GM18526 (cell line): ENCODE measurements around the gene CKS1B.

Experiments used
- POLR2A ChIP-seq: IDR thresholded peaks from 3 replicates; pipeline ENCODE4 v1.6.1; 2011; ENCODE audit not compliant: insufficient read length; ENCODE audit errors: extremely low read depth

Gene CKS1B

DNA sequence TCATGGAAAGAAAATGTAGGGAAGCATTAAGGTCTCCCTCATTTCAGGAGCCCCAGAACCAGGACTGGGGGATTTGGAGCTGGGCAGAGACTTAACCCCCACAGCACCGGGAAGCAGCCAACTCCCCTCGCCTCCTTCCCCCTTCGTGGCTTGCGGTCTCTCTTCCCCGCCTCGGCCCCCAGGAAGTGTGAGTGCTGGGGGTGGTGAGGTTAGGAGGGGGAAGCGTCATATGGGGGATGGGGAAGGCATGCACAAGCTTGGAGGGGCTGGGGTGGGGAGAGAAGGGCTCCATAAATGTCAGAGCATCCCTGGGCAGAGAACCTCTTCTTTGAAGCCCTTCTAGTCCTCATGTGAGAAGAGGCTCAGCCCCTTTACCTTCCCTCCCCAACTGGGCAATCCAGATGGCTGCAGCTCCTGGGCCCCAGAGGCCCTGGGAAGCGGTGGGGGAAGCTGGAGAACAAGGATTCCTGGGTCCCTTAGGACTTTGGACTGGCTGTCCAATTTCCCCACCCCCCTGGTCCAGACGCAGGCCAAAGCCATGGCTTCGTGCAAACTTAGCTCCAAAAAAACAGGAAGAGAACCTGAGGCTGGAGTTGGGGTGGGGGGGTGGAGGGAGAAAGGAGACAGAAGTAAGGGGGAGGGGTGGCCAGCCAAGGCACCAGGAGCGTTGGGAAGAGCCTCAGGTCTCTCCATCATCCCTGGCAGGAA is 35.9 kb downstream of the CKS1B start:
- TF ChIP-seq POLR2A = no peak

DNA sequence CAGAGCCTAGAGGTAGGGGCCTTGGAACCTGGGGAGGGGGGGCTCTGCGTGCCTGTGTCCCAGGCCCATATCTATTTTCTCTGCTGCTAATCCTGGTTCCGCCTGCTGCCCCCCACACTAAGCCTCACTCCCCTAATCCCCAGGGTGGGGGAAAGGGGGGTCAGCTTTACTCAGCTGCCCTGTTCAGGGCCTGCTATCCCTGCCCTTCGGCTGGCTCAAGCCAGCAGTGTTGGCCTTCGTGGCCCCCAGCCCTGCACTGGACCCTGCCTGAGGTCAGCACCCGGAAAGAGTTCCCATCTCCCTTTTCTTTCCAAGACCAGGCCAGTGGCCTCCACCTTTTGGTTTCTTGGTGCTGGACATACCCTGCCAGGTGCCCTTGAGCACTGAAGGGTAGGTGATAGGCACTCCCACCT is 36.5 kb downstream of the CKS1B start:
- TF ChIP-seq POLR2A = no peak

DNA sequence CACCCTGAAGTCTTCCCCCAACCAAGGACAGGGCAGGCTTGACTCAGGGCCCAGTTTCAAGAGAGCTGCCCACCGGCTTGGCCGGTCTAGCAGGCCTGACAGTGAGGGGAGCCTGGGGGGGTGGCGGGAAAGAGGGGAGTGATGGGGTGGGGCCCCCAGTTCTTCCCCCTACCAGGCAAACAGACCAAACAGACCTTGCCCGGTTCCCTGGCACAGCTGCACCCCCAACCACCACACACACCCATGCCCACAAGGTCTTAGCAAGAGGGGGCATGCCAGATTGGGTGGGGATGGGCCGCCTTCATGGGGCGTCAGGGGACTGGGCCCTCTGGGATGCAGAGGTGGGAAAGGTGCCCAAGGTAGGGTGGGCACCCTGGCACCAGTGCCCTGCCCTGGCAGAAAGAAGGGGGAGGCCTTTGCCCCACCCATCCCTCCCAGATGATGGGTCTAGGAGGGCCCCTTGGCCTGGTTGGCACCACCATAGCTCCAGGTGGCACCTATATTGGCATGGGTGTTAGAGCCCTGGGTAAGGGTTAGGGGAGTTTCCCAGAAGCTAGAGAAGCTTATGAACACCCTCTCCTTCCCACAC is 37.0 kb downstream of the CKS1B start:
- no peak for TF ChIP-seq POLR2A

DNA sequence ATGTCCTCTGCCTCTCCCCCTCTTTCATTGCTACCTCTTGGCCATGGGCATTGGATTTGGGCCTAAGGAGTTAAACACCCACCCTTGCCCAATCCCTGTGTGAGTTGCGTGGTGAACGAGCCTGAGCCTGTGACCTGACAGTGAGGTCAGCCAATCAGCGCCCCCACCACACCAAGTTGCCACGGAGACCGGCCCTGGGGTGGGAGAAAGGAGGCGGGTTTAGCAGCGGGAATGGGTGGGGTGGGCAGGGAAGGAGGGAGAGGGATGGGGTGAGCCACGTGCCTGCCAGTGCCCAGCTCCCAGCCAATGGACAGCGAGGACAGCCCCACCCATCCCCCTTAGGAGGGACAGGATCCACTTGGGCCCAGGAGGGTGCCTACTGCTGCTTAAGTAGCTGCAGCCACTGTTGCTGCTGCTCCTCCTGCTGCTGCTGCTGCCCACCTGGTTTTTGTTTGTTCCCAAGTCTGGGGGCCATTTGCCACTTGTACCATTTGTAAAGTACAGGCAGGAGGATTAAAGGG is 37.6 kb downstream of the CKS1B start:
- no peak for TF ChIP-seq POLR2A

DNA sequence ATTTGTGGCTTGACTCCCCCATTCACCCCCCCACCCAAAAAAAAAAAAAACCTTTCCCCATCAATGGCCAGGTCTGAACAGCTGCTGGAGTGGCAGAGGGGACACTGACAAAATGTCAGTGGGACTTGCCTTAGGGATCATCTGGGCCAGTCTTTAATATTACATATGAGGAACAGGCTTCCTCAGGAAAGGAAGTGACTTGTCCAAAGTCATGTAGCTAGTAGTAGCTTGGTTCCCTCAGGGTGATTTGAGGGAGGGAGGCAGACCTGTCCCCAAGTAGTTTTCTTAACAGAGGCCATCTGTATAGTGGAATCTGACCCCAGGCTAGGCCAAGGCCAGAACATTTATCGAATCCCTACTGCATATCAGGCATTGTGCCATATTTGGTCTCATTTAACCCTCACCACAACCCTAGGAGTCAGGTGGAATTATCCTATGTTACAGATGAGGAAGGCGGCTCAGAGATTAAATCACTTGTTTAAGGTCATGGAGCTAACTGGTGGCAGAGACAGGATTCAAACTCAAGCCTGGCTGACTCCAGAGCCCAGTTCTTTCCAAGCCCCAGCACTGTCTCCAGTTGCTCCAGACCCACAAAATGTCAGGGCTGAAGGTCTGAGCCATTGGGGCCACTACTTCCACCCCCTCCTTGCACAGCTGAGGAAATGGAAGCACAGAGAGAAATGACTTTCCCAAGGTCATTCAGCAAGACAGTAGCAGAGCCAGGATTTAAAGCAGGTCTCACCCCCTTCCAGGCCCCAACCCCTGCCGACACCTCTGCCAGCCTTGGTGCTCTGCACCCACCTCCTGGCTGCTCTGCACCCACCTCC is 38.5 kb downstream of the CKS1B start:
- TF ChIP-seq POLR2A = no peak

DNA sequence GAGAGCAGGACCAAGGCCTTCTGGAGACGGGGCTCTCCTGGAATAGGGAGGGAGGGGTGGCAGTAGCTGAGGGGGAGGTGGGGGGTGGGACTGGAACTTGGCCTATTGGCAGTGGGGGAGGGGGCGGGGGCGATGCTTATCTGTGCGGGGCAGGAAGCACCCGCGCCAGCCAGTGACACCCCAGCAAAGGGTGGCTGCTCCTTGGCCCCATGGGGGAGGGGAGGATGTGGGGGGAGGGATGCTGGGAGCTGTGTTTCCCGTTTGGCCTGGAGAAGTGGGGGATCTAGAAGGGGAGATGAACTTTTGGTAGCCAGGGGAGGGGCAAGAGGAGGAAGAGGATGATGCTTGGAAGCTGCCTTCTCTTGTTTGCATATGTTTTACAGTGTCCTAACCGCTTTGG is 39.2 kb downstream of the CKS1B start:
- TF ChIP-seq POLR2A = no peak

DNA sequence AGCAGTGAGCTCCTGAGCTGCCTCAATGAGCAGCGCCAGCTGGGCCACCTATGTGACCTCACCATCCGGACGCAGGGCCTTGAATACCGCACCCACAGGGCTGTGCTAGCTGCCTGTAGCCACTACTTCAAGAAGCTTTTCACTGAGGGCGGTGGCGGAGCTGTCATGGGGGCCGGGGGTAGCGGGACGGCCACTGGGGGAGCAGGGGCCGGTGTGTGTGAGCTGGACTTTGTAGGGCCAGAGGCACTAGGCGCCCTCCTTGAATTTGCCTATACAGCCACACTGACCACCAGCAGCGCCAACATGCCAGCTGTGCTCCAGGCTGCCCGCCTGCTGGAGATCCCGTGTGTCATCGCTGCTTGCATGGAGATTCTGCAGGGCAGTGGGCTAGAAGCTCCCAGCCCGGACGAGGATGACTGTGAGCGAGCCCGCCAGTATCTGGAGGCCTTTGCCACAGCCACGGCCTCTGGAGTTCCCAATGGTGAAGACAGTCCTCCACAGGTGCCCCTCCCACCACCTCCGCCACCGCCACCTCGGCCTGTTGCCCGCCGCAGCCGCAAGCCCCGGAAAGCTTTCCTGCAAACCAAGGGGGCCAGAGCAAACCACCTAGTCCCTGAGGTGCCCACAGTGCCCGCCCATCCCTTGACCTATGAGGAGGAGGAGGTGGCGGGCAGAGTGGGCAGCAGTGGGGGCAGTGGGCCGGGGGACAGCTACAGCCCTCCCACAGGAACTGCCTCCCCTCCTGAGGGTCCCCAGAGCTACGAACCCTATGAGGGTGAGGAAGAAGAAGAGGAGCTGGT is 40.4 kb downstream of the CKS1B start:
- TF ChIP-seq POLR2A = no peak

DNA sequence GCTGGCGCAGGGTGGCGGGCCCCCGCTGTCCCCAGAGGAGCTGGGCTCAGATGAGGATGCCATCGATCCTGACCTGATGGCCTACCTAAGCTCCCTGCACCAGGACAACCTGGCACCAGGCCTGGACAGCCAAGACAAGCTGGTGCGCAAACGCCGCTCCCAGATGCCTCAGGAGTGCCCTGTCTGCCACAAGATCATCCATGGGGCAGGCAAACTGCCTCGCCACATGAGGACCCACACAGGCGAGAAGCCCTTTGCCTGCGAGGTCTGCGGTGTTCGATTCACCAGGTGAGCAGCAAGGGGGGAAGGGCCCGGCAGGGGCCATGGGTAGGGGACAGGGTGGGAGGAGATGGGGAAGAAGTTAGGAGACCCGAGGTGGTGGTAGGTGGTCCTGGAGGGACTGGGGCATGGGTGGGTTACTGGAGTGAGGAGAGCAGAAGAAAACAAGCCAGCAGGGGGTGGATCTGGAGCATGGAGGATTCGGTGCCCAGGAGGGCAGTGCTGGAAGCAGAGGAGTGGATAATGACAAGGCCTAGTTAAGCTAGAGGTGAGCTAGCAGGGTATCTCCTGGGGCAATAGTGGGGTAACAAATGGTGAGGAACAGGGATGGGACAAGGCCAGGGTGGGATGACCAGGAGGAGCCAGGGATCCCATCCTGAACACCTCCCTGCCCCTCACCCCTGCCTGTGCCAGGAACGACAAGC is 41.2 kb downstream of the CKS1B start:
- no peak for TF ChIP-seq POLR2A

DNA sequence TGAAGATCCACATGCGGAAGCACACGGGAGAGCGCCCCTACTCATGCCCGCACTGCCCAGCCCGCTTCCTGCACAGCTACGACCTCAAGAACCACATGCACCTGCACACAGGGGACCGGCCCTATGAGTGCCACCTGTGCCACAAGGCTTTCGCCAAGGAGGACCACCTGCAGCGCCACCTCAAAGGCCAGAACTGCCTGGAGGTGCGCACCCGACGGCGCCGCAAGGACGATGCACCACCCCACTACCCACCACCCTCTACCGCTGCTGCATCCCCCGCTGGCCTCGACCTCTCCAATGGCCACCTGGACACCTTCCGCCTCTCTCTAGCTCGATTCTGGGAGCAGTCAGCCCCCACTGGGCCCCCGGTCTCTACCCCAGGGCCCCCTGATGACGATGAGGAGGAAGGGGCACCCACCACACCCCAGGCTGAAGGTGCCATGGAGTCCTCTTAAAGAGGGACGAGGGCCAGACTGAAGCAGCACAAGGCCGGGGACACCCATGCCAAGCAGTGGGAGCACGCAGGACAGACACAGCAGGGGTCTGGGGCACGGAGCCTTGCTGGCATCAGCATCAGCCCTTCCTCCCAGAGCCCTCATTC is 41.9 kb downstream of the CKS1B start:
- TF ChIP-seq POLR2A = no peak

DNA sequence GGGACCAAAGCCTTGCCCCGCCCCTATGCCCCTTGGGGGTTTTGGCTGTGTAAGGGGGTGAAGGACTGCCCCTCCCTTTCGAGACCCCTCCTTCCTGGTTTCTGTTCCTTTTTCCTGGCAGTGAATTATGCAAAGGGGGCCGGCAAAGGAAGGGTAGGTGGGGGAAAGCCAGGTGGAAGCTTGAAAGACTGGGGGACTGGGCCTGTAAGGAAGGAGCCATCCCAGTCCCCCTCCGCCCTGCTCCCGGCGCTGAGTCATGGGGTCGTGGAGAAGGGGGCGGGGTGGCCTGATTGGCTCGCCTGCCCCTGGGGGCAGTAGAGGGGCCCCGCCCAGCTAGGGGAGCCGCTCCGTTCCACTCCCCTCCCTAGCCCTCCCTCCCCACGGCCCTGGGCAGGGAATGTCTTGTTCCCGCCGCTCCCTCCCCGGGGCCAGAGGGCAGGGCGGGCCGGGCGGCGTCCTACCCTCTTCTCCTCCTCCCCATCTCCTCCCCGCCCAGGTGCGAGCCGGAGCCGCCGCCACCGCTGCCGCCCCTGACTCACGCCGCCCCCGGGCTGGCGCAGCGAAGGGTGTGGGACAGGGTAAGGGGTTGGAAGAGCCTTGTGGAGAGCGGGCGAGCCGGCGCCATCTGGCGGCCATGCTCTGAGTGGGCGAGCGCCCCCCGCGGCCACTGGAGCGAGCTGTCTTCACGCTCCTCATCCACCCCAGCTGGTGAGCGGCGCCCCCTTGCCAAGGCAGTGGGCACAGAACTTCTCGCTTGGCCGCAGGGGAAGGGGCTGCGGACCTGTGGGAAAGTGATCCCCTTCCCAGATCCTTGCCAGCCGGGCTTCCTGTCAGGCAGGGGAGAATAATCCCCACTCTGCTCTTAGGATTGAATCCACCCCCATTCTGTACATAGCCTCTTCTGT is 42.8 kb downstream of the CKS1B start:
- TF ChIP-seq POLR2A = peak; percentile 41

DNA sequence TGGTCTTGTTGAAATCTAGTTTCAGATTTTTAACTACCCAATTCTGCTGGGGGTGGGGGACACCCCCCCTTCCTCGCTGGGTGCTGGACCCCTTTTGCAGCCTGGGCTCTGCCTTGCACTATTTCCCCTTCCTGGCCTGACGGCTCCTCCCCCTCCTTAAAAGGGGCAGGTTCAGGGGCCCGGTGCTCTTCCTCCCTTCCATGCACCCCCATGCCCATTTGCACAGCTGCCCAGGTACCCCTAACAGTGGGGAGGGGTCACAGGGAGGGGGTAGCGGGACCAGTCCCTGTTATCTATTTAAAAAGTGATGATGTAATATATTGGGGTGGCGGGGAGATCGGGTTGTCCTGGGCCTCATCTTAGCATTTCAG is 43.5 kb downstream of the CKS1B start:
- no peak for TF ChIP-seq POLR2A

DNA sequence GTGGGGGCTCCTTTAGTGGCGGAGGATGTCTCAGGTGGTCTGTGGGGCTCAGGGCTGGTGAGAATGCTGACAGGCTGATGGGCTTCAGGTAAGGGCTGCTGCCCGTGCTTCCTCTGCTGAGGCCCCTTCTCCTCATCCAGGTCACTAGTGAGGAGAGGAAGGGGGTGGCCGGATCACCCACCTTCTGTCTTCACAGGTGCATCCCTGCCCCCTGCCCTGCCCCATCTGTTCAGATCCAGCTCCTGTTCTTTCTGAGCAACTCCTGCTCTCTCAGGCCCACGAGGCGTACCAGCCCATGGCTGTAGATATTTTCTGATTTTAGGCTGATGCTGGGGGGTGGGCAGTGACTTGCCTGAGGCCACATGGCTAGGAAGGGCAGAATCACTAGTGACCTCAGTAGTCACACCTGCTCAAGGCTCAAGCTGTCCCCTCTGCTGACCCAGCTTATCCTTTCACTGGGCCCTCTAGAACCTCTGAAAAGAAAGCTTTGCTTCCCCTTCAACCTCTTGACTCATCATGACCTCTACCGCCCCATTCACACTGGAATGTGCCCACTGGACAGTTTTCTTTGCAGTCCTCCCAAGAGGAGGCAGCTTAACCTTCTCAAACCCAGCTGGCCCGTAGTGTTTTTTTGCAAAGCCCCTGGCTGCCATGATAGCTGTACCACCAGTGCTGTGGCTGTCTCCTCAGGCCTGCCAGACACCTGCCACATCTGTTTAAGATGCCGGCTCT is 44.3 kb downstream of the CKS1B start:
- no peak for TF ChIP-seq POLR2A

DNA sequence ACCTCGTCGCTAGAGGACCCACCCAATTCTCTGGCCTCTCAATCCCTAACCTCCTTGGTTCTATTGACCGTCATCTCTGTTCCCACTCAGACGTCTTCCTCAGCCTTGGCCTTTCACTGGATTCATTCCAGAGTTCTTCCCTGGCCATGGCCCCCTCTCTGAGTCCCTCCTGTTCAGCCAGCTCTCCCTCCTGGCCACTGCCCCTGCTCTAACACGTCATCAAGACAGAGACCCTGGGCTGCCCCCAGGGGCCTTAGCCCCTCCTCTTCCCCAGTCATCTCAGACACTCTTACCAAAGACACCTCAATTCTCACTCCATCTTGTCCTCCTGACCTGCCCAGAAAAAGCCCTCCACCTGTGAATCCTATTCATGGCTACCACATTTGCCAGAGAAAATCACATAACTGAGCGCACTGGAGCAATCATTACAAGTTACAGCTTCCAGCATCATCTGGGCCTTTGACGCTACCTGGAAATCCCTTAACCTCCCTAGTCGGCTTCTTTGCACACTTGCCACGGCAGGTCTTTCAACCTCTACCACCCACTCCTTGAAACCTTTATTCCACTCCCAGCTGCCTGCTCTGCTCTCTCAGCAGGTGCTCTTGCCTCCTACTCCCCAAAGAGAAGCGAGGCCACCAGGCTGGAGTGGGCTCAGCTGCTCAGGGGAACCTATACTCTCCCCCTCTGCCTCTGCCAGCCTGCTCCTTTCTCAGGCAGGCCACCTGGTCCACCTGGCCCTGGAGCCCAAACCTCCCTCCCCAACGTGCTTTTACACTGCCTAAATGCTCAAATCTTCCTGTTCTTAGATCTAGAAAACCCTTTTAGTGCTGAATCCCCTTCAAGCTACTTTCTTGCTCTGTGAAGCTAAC is 45.1 kb downstream of the CKS1B start:
- no peak for TF ChIP-seq POLR2A
